Measurements from ENCODE around the gene TRRAP. TPM values are rescaled to one million over a fixed set of nuclear protein-coding genes. Genes with fewer than 3 reads are reported as not detected.

The TRRAP gene
- total RNA-seq, 4 donors from 2014 or later, result 12.1 to 25.6 (median 16.7) TPM

DNA sequence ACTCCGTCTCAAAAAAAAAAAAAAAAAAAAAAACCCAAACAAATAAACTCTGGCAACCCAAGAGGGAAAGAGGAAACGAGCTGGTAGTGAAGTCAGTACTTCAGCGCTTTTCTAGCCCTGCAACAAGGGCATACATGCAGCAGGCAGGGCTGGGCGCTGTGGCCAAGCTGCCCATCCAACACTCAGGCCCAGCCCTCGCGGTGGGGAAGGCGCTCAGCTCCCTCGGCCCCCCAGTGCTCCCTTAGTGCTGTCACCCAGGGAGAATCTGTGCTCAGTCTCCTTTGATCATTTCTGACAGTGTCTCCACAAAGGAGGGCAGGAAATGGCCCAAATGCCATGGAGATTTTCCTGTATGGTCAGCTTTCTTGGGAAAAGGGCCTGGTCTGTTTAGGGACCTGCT lies 168.4 kb downstream of the TRRAP start:
- intact Hi-C loops (cut with DNase I), result loop anchor here (10.0 kb wide), 1 partner anchor 98 kb away; the partner anchor contains the start of gene SMURF1

DNA sequence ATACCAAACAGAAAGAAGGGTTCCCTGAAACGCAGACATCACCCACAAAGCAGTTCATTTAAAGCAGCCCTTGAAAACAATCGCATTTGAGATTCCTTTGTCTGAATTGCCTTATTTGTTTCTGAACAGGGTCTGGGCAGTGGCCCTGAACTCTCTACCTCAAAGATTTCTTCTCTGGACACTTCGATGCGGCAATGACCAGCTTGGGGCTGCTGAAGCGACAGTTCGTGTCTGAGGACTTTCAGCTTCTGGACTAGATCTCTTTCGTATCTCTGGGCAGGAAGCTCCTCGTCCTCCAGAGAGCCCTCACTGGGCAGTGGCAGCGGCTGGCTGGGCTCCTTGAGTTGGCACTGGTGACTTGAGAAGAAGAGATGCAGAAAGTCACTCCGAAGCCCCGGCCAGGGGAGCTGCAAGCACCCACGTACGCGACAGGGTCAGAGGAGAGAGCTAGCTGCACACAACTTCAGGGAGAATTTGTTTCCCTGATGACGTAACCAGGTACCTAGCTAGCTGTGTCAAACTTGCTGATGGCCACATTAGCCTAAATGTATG lies 169.3 kb downstream of the TRRAP start:
- intact Hi-C loops (cut with DNase I), result loop anchor here (10.0 kb wide), 1 partner anchor 97 kb away; the partner anchor contains the start of gene SMURF1

More for the DNA sequence above, 168.4 kb downstream of the TRRAP start:
- Histone ChIP-seq H3K27ac (no peak overlapping the region), H3K36me3 (peaks cover 4 to 100% (median 62%) of the 10 kb centered on the region in 3 donors), H3K4me1 (peaks cover 0 to 9% (median 0%) of the 10 kb centered on the region in 3 donors), H3K9me3 (no peaks in the 10 kb centered on the region), H3K4me3 (no peak overlapping the region), H3K27me3 (no peaks in the 10 kb centered on the region)
- no peak for DNase-seq
- 85 to 98% methylated on average over 6 to 7 of the region's 8 CpGs for WGBS, 2 donors
- no peak for TF ChIP-seq POLR2A (IDR thresholded peaks at IDR 0.05)
- TF ChIP-seq, protein P1, sequence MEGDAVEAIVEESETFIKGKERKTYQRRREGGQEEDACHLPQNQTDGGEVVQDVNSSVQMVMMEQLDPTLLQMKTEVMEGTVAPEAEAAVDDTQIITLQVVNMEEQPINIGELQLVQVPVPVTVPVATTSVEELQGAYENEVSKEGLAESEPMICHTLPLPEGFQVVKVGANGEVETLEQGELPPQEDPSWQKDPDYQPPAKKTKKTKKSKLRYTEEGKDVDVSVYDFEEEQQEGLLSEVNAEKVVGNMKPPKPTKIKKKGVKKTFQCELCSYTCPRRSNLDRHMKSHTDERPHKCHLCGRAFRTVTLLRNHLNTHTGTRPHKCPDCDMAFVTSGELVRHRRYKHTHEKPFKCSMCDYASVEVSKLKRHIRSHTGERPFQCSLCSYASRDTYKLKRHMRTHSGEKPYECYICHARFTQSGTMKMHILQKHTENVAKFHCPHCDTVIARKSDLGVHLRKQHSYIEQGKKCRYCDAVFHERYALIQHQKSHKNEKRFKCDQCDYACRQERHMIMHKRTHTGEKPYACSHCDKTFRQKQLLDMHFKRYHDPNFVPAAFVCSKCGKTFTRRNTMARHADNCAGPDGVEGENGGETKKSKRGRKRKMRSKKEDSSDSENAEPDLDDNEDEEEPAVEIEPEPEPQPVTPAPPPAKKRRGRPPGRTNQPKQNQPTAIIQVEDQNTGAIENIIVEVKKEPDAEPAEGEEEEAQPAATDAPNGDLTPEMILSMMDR (IDR thresholded peaks at IDR 0.05), result no peak

DNA sequence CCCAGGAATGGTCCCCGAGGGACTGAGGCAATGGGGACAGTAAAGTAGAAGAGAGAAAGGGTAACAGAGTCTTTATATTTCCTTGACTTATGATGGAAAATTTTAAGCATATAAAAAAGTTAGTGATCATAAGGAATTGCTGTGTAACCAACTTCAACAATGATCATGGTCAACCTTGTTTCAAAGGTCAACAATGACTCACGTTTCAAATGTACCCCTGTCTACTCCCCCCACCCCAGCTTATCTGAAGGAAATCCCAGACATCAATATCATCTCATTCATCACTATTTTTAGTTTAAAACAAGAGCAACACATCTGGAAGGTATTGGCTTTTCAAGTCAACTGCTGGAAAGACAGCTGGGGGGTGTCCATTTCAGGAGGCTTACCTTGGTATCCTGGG lies 172.6 kb downstream of the TRRAP start:
- intact Hi-C loops (cut with DNase I), result no loop called here
- no peak for TF ChIP-seq POLR2A (IDR thresholded peaks at IDR 0.05)
- TF ChIP-seq, protein P1 (IDR thresholded peaks at IDR 0.05), result no peak
- H3K36me3 ChIP-seq, result peaks cover 12 to 100% (median 72%) of the 10 kb centered on the region in 3 donors
- peak overlapping the region in 1 of 4 donors; percentile 9 for H3K27ac ChIP-seq
- WGBS, 2 donors, result 53 to 54% methylated on average over 2 of the region's 2 CpGs
- no peak for DNase-seq
- H3K4me3 ChIP-seq, result no peak overlapping the region
- no peaks in the 10 kb centered on the region for H3K9me3 ChIP-seq
- H3K27me3 ChIP-seq, result no peaks in the 10 kb centered on the region
- no peaks in the 10 kb centered on the region for H3K4me1 ChIP-seq

More for the DNA sequence above, 169.3 kb downstream of the TRRAP start:
- Histone ChIP-seq H3K4me1 (peaks cover 0 to 2% (median 0%) of the 10 kb centered on the region in 3 donors), H3K27ac (no peak overlapping the region), H3K4me3 (no peak overlapping the region), H3K9me3 (no peaks in the 10 kb centered on the region), H3K36me3 (peaks cover 4 to 100% (median 71%) of the 10 kb centered on the region in 3 donors), H3K27me3 (no peaks in the 10 kb centered on the region)
- no peak for TF ChIP-seq POLR2A (IDR thresholded peaks at IDR 0.05)
- TF ChIP-seq, protein P1 (IDR thresholded peaks at IDR 0.05), result no peak
- no peak for DNase-seq
- 82 to 94% methylated on average over 5 to 7 of the region's 15 CpGs for WGBS, 2 donors

DNA sequence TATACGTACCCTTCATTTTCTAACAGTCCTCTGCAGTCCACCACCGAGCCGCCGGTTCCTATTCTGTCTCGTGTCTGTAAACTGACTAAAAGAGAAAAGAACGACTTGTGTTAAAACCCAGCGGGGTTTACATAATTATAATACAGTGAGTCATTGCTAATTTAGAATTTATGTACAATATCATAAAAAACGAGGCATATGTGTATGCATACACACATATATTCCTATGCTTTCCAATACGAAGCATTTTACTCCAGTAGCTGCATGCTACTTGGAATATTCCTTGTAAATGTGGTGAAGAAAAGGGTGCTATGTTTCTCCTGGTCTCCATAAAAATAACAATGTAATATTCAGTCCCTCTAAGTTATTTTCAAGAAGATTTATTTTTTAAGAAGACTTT lies 176.4 kb downstream of the TRRAP start:
- Histone ChIP-seq H3K27me3 (no peaks in the 10 kb centered on the region), H3K36me3 (peaks cover 13 to 97% (median 47%) of the 10 kb centered on the region in 3 donors), H3K9me3 (no peaks in the 10 kb centered on the region), H3K4me3 (no peak overlapping the region), H3K4me1 (no peaks in the 10 kb centered on the region), H3K27ac (no peak overlapping the region)
- DNase-seq, result no peak
- WGBS, 2 donors, result 91 to 94% methylated on average over 9 of the region's 9 CpGs
- TF ChIP-seq, protein P1 (IDR thresholded peaks at IDR 0.05), result no peak
- no peak for TF ChIP-seq POLR2A (IDR thresholded peaks at IDR 0.05)
- intact Hi-C loops (cut with DNase I), result no loop called here

DNA sequence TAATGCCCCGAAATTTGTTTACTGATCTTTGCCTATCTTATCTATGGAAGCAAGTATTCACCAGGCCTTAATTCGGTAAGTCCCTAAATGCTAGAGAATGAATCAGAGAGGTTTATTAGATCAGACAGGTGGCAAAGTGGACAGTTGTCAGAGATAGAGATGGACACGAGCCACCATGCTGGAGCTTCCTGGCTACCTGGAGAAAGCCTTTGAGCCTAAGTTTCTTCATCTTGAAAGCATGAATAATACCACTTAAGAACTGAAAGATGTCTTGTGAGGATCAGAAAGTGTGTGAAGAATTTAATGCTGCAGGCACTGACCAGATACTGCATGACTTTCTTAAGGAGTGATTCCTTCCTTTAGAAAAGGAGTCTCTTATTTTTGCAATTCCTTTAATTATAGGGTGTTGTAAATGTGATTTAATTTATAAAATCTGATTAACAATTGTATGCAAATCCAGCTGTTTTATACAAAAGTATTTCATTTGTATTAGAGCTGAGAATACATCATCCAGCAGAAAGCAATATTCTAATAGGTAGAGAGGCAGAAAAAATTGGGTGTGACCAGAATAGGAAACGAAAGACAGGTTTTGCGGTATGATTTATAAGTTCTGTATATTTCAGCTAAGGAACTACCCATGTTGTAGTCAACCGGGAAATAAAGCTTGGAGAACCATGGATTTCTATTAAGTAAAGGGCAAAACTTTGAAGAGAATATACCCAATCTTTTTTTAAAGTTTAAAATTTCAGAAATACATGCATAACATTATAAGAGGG lies 182.9 kb downstream of the TRRAP start:
- TF ChIP-seq, protein P1 (IDR thresholded peaks at IDR 0.05), result no peak
- no peak for TF ChIP-seq POLR2A (IDR thresholded peaks at IDR 0.05)
- Histone ChIP-seq H3K27ac (peak overlapping the region in 2 of 4 donors; percentile 34 to 48), H3K9me3 (no peaks in the 10 kb centered on the region), H3K4me3 (no peak overlapping the region), H3K36me3 (peaks cover 4 to 47% (median 5%) of the 10 kb centered on the region in 3 donors), H3K4me1 (peaks cover 0 to 20% (median 0%) of the 10 kb centered on the region in 3 donors), H3K27me3 (no peaks in the 10 kb centered on the region)
- intact Hi-C loops (cut with DNase I), result no loop called here
- 50 to 64% methylated on average over 6 of the region's 6 CpGs for WGBS, 2 donors
- DNase-seq, result no peak

Data from esophagus squamous epithelium (tissue), 5 donors.